GM04504 (cell line): ENCODE measurements around the gene HCFC1R1.

ENCODE experiments used
- DNase-seq: peaks from one replicate; pipeline ENCODE4 v3.0.0-alpha.2; 2012; ENCODE audit warnings: low read depth

The HCFC1R1 gene

GRCh38 chr16:2999929-3000328, 23.8 kb downstream of the HCFC1R1 start:
- DNase-seq: no peak

- no peak for DNase-seq
These were observed 27.4 kb downstream of the HCFC1R1 start for GRCh38 chr16:2996298-2996697.

- no peak for DNase-seq
These were observed 31.2 kb downstream of the HCFC1R1 start for GRCh38 chr16:2992383-2993081.

GRCh38 chr16:2991566-2992261, 32.0 kb downstream of the HCFC1R1 start:
- DNase-seq: no peak

- DNase-seq: no peak
These were observed 32.9 kb downstream of the HCFC1R1 start for GRCh38 chr16:2990891-2991290.

- DNase-seq: no peak
These were observed 35.1 kb downstream of the HCFC1R1 start for GRCh38 chr16:2988590-2989099.

GRCh38 chr16:2987833-2988232, 35.9 kb downstream of the HCFC1R1 start:
- no peak for DNase-seq

GRCh38 chr16:2987286-2987685, 36.5 kb downstream of the HCFC1R1 start:
- DNase-seq: no peak

GRCh38 chr16:2986623-2987188, 37.0 kb downstream of the HCFC1R1 start:
- DNase-seq: no peak

GRCh38 chr16:2985893-2986355, 37.8 kb downstream of the HCFC1R1 start:
- no peak for DNase-seq

- DNase-seq: no peak
These were observed 38.3 kb downstream of the HCFC1R1 start for GRCh38 chr16:2985462-2985861.

- DNase-seq: peak; percentile 59
These were observed 40.0 kb downstream of the HCFC1R1 start for GRCh38 chr16:2983706-2984136.

GRCh38 chr16:2982402-2982801, 41.3 kb downstream of the HCFC1R1 start:
- no peak for DNase-seq

GRCh38 chr16:2981899-2982250, 41.9 kb downstream of the HCFC1R1 start:
- DNase-seq: no peak

- no peak for DNase-seq
These were observed 42.4 kb downstream of the HCFC1R1 start for GRCh38 chr16:2981177-2981898.

- DNase-seq: peak; percentile 75
These were observed 43.2 kb downstream of the HCFC1R1 start, which contains the start of gene PKMYT1 for GRCh38 chr16:2980227-2981176. PKMYT1 (minus strand) TSS chr16:2980446; CDS start chr16:2979657, 789 bp downstream.

- DNase-seq: no peak
These were observed 44.0 kb downstream of the HCFC1R1 start for GRCh38 chr16:2979669-2980226.

GRCh38 chr16:2977440-2977839, 46.3 kb downstream of the HCFC1R1 start:
- DNase-seq: no peak

GRCh38 chr16:2976673-2977072, 47.1 kb downstream of the HCFC1R1 start:
- DNase-seq: no peak

GRCh38 chr16:2976201-2976600, 47.5 kb downstream of the HCFC1R1 start:
- DNase-seq: no peak
